Measurements from ENCODE around the gene CELF1. TPM values are rescaled to one million over a fixed set of nuclear protein-coding genes. Genes with fewer than 3 reads are reported as not detected.
"Not testable (repeated sequence)": the region's sequence is repeated elsewhere in the genome, so short reads cannot be mapped to it uniquely, and the experiment has no call there.

CELF1 gene
- total RNA-seq, 1 donor from 2014 or later, result 97.5 TPM

DNA sequence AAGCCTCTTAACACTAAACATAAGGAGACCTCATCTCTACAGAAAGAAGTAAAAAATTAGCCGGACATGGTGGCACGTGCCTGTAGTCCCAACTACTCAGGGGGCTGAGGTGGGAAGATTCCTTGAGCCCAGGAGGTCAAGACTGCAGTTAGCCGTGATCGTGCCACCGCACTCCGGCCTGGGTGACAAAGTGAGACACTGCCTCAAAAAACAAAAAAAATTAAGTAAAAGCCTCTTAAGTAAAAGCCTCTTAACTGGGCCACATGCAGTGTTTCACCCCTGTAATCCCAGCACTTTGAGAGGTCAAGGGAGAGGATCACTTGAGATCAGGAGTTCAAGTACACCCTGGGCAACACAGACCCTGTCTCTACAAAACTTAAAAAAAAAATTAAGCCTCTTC is 25.7 kb downstream of the CELF1 start:
- Histone ChIP-seq H3K4me1 (peaks cover 52% of the 10 kb centered on the region), H3K27ac (no peak overlapping the region), H3K4me3 (no peak overlapping the region), H3K36me3 (no peaks in the 10 kb centered on the region), H3K9me3 (no peaks in the 10 kb centered on the region), H3K27me3 (no peaks in the 10 kb centered on the region)
- ATAC-seq (no peak), DNase-seq (no peak)
- intact Hi-C loops (cut with DNase I), result no loop called here
- TF ChIP-seq, protein P1, sequence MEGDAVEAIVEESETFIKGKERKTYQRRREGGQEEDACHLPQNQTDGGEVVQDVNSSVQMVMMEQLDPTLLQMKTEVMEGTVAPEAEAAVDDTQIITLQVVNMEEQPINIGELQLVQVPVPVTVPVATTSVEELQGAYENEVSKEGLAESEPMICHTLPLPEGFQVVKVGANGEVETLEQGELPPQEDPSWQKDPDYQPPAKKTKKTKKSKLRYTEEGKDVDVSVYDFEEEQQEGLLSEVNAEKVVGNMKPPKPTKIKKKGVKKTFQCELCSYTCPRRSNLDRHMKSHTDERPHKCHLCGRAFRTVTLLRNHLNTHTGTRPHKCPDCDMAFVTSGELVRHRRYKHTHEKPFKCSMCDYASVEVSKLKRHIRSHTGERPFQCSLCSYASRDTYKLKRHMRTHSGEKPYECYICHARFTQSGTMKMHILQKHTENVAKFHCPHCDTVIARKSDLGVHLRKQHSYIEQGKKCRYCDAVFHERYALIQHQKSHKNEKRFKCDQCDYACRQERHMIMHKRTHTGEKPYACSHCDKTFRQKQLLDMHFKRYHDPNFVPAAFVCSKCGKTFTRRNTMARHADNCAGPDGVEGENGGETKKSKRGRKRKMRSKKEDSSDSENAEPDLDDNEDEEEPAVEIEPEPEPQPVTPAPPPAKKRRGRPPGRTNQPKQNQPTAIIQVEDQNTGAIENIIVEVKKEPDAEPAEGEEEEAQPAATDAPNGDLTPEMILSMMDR (IDR thresholded peaks at IDR 0.05), result no peak

DNA sequence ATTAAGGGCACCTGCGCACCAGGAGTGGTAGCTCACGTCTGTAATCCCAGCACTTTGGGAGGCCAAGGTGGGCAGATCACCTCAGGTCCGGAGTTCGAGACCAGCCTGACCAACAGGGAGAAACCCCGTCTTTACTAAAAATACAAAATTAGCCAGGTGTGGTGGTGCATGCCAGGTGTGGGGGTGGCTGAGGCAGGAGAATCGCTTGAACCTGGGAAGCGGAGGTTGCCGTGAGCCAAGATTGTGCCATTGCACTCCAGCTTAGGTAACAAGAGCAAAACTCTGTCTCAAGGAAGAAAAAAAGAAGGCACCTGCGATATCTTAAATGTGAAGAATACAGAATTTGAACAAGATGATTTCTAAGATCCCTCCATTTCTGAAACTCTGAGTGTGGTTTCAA is 26.9 kb downstream of the CELF1 start:
- H3K27ac ChIP-seq; intact Hi-C loops (cut with DNase I); H3K36me3 ChIP-seq; DNase-seq; H3K9me3 ChIP-seq; ATAC-seq; H3K27me3 ChIP-seq; H3K4me3 ChIP-seq: not testable (repeated sequence)
- peaks cover 52% of the 10 kb centered on the region for H3K4me1 ChIP-seq

DNA sequence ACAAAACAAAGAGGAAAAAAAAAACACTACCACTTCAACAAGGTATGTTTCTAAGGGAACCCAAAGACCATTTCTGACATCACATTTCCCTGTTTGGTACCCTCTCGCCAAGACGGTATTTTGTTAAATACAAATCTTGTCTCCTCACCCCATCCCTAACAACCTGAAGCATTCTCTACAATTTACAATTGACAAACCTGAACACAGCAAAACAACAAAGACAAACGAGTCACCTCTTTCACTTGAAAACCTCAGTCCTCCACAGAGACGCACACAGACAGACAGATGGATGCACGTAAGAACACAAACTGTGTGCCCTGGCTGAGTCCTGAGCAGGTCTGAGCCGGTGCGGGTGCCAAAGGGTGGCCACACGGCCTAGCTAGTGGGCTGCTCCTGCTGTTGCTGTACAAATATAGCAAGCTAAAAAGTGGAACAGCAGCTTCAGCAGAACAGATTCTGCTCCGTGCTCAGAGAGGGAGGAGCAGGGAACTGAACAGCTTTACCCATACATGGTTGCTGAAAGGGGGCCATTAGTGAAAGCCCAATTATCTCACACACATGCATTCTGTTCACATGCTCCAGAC is 28.5 kb downstream of the CELF1 start:
- TF ChIP-seq, protein P1 (IDR thresholded peaks at IDR 0.05), result no peak
- Histone ChIP-seq H3K27ac (peak overlapping the region; percentile 70), H3K27me3 (no peaks in the 10 kb centered on the region), H3K36me3 (no peaks in the 10 kb centered on the region), H3K9me3 (no peaks in the 10 kb centered on the region), H3K4me3 (no peak overlapping the region), H3K4me1 (peaks cover 60% of the 10 kb centered on the region)
- intact Hi-C loops (cut with DNase I), result no loop called here
- peak; percentile 70 for ATAC-seq
- DNase-seq, result no peak

DNA sequence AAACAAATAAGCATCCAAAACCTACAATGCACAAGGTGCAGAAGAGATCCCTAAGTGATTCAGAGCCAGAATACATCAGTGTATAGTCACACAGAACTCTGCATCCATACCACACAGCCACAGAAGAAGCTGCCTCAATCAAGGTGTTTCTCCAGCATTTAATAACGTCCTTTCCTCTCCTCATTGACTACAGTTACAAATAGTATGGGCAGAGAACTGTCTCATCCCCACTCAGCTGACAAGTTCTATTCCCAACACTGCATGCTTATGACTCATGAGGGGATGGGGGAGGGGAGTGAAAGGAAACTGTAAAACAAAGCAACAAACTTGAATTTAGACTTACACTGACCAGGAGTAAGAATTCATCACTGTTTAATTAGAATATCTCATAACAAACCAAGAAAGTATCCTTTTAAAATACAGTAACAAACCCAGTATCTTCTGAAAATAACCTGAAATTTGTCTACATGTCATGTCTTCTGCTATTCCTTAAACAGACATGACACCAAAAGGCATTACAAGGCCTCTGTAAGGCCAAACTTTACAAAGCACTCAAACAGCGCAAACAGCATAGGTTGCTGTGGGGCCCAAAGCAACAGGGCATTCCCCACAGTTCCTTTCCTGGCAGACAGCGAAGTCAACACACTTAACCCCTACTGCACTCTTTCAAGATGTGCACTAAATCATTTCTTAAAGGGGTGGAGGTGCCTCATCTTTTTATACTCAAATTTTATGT is 29.3 kb downstream of the CELF1 start:
- Histone ChIP-seq H3K4me3 (no peak overlapping the region), H3K36me3 (no peaks in the 10 kb centered on the region), H3K4me1 (peaks cover 65% of the 10 kb centered on the region), H3K27me3 (no peaks in the 10 kb centered on the region), H3K9me3 (no peaks in the 10 kb centered on the region), H3K27ac (peak overlapping the region; percentile 70)
- intact Hi-C loops (cut with DNase I), result no loop called here
- TF ChIP-seq, protein P1 (IDR thresholded peaks at IDR 0.05), result no peak
- DNase-seq (no peak), ATAC-seq (peak; percentile 87)

DNA sequence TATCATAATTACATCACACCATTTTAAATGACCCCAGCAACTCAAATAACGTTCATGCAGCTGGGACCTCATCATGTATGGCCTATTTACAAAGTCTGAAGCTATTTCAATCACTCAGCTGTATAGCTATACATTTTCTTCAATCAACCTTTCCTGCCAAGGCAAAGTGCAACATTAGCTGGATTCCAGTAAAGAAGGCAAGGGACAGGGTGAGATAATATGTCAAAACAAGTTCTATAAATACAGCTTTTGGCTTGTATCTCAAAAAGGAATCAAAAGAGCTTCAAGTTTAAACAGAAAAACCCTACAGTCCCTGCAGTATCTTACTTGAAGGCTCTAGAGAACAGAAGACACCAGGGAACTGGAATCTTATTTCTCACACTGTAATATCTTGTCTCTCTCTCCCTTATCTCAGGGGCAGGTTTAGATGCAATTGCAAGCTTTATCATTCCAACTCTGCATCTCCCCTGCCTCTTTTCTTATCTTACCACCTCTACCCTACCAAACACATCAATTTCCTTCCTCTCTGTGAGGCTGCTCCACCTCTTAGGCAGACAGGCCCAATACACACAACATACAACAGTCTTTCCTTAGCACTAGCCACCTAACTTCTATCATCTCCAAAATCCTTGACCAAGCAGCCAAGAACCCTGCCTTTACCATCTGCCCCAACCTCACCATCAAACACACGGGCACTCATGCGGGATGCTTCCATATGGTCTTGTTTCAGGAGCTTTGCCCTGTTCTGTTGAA is 34.5 kb downstream of the CELF1 start:
- Histone ChIP-seq H3K4me1 (peaks cover 77% of the 10 kb centered on the region), H3K9me3 (no peaks in the 10 kb centered on the region), H3K36me3 (no peaks in the 10 kb centered on the region), H3K27me3 (no peaks in the 10 kb centered on the region), H3K27ac (peak overlapping the region; percentile 33), H3K4me3 (no peak overlapping the region)
- ATAC-seq (no peak), DNase-seq (no peak)
- TF ChIP-seq, protein P1 (IDR thresholded peaks at IDR 0.05), result no peak
- intact Hi-C loops (cut with DNase I), result no loop called here

Data from upper lobe of right lung (tissue), 1 donor.